Caco-2 (cell line): Measurements from ENCODE around the gene ZNF318. TPM values are rescaled to one million over a fixed set of nuclear protein-coding genes. Genes with fewer than 3 reads are reported as not detected.

Experiments
- BruUV-seq: library from RNA; stranded (reverse); fragments of 400-500 nt; replicated peaks from 2 replicates; lab custom pipeline; 2021; lab: Mats Ljungman, UMichigan
- CTCF ChIA-PET: fragments of 300-600 bp; sonication (Branson Sonifier 250); formaldehyde crosslinking; loops from one replicate; lab custom pipeline; 2022; ENCODE audit warnings: antibody characterized with exemption; lab: Charles Lee
- POLR2A ChIA-PET: fragments of 300-600 bp; sonication (Branson Sonifier 250); formaldehyde crosslinking; loops from one replicate; lab custom pipeline; 2022; ENCODE audit warnings: antibody characterized with exemption; lab: Charles Lee
- DNase-seq, 2 experiments: peaks; one replicate each; pipeline versions ENCODE4 v3.0.0 to v3.0.0-alpha.2; 2020 to 2022
- H3K27me3 ChIP-seq: replicated peaks from 2 replicates; pipeline ENCODE4 v1.6.0; 2011; ENCODE audit warnings: low read length; ENCODE audit not compliant: control insufficient read depth, insufficient read depth
- H3K36me3 ChIP-seq: 2 replicates; pipeline ENCODE4 v1.5.1; 2011; ENCODE audit warnings: low read length; ENCODE audit not compliant: control insufficient read depth, insufficient read depth
- H3K4me1 ChIP-seq: fragments of 250-450 bp; sonication (Bioruptor Pico); 2 replicates; pipeline ENCODE4 v1.5.1; 2020; ENCODE audit warnings: mild to moderate bottlenecking
- H3K4me3 ChIP-seq: 2 replicates; pipeline ENCODE4 v1.5.1; 2011; ENCODE audit warnings: low read depth, mild to moderate bottlenecking, control low read depth, low read length
- H3K9me3 ChIP-seq: fragments of 250-450 bp; sonication (Bioruptor Pico); 2 replicates; pipeline ENCODE4 v1.5.1; 2020; ENCODE audit warnings: mild to moderate bottlenecking, moderate library complexity
- H3K27ac Mint-ChIP-seq: one replicate; pipeline ENCODE4 v1.8.0; 2022; ENCODE audit warnings: mixed read lengths; ENCODE audit not compliant: unreplicated experiment
- H3K27me3 Mint-ChIP-seq: one replicate; pipeline ENCODE4 v1.8.0; 2022; ENCODE audit warnings: mixed read lengths; ENCODE audit not compliant: insufficient read depth, unreplicated experiment
- H3K36me3 Mint-ChIP-seq: one replicate; pipeline ENCODE4 v1.8.0; 2022; ENCODE audit warnings: mild to moderate bottlenecking, mixed read lengths; ENCODE audit not compliant: insufficient read depth, unreplicated experiment
- H3K4me1 Mint-ChIP-seq: one replicate; pipeline ENCODE4 v1.8.0; 2022; ENCODE audit warnings: low read depth, mixed read lengths; ENCODE audit not compliant: unreplicated experiment
- H3K4me3 Mint-ChIP-seq: one replicate; pipeline ENCODE4 v1.8.0; 2022; ENCODE audit warnings: mild to moderate bottlenecking, moderate library complexity, mixed read lengths; ENCODE audit not compliant: unreplicated experiment
- H3K9me3 Mint-ChIP-seq: one replicate; pipeline ENCODE4 v1.8.0; 2022; ENCODE audit warnings: mixed read lengths; ENCODE audit not compliant: unreplicated experiment
- CTCF ChIP-seq, 2 experiments: fragments of 200-600 bp in 1 of 2; IDR thresholded peaks; 1 replicate in 1 of 2; 2 replicates in 1 of 2; pipeline versions ENCODE4 v1.5.1 to v1.8.0; 2011 to 2022; ENCODE audit warnings: antibody characterized with exemption in 1 of 2, control low read depth in 1 of 2, inconsistent platforms in 1 of 2, low read depth in 1 of 2, low read length in 1 of 2, mild to moderate bottlenecking in 1 of 2, moderate library complexity in 1 of 2; ENCODE audit not compliant: insufficient read depth in 1 of 2, severe bottlenecking in 1 of 2, unreplicated experiment in 1 of 2
- intact Hi-C: fragments of 100-400 bp; cut with micrococcal nuclease; formaldehyde crosslinking; loops from one replicate; pipeline ENCODE4 v1.10.0; 2022; ENCODE audit not compliant: unreplicated experiment
- total RNA-seq: library from RNA; stranded (reverse); gene quantifications from 2 replicates; pipeline ENCODE4 v1.2.3, GENCODE V29; 2022

The ZNF318 gene
- total RNA-seq, 1 experiment from 2014 or later, result 11.7 TPM

GRCh38 chr6:43290905-43291355 lies 78.5 kb downstream of the ZNF318 start:
- BruUV-seq, result no TSS peak
- Histone ChIP-seq H3K36me3 (no peaks in the 10 kb centered on the region), H3K4me1 (no peaks in the 10 kb centered on the region), H3K4me3 (no peak overlapping the region), H3K27me3 (no peaks in the 10 kb centered on the region), H3K9me3 (no peaks in the 10 kb centered on the region)
- Mint-ChIP-seq H3K36me3 (no peaks in the 10 kb centered on the region), H3K27me3 (no peaks in the 10 kb centered on the region), H3K4me3 (no peak overlapping the region), H3K27ac (no peak overlapping the region), H3K4me1 (no peaks in the 10 kb centered on the region), H3K9me3 (no peaks in the 10 kb centered on the region)
- POLR2A ChIA-PET, result no interaction called here
- CTCF ChIA-PET, result no interaction called here
- no peak for DNase-seq
- intact Hi-C loops, result no loop called here
- no peak for TF ChIP-seq CTCF (IDR thresholded peaks at IDR 0.05; ENCODE audit: insufficient read depth in 1 of 2, low read depth in 1 of 2, low read length in 1 of 2, severe bottlenecking in 1 of 2, unreplicated experiment in 1 of 2)

GRCh38 chr6:43290339-43290904 lies 79.0 kb downstream of the ZNF318 start:
- ChIA-PET CTCF (no interaction called here), POLR2A (no interaction called here)
- H3K4me1 Mint-ChIP-seq, result no peaks in the 10 kb centered on the region
- H3K27me3 Mint-ChIP-seq, result no peaks in the 10 kb centered on the region
- no peaks in the 10 kb centered on the region for H3K36me3 ChIP-seq
- H3K9me3 Mint-ChIP-seq, result no peaks in the 10 kb centered on the region
- BruUV-seq, result no TSS peak
- DNase-seq, result no peak
- TF ChIP-seq CTCF (IDR thresholded peaks at IDR 0.05; ENCODE audit: insufficient read depth in 1 of 2, low read depth in 1 of 2, low read length in 1 of 2, severe bottlenecking in 1 of 2, unreplicated experiment in 1 of 2), result no peak
- intact Hi-C loops, result no loop called here
- no peak overlapping the region for H3K4me3 ChIP-seq
- no peaks in the 10 kb centered on the region for H3K36me3 Mint-ChIP-seq
- H3K9me3 ChIP-seq, result no peaks in the 10 kb centered on the region
- H3K27ac Mint-ChIP-seq, result no peak overlapping the region
- no peak overlapping the region for H3K4me3 Mint-ChIP-seq
- H3K27me3 ChIP-seq, result no peaks in the 10 kb centered on the region
- no peaks in the 10 kb centered on the region for H3K4me1 ChIP-seq

GRCh38 chr6:43287717-43288679 lies 81.4 kb downstream of the ZNF318 start:
- H3K4me1 ChIP-seq, result no peaks in the 10 kb centered on the region
- POLR2A ChIA-PET, result no interaction called here
- no peak overlapping the region for H3K4me3 ChIP-seq
- intact Hi-C loops, result no loop called here
- no peaks in the 10 kb centered on the region for H3K27me3 ChIP-seq
- no TSS peak for BruUV-seq
- H3K9me3 Mint-ChIP-seq, result no peaks in the 10 kb centered on the region
- H3K9me3 ChIP-seq, result no peaks in the 10 kb centered on the region
- no peaks in the 10 kb centered on the region for H3K36me3 Mint-ChIP-seq
- TF ChIP-seq CTCF (IDR thresholded peaks at IDR 0.05; ENCODE audit: insufficient read depth in 1 of 2, low read depth in 1 of 2, low read length in 1 of 2, severe bottlenecking in 1 of 2, unreplicated experiment in 1 of 2), result no peak
- CTCF ChIA-PET, result interaction anchor here (0.6 to 1.8 kb wide), 4 partner anchors 20 to 71 kb away, joined by 3 to 19 read pairs (median 10); partner anchors contain the start of gene DNPH1
- H3K27ac Mint-ChIP-seq, result no peak overlapping the region
- no peaks in the 10 kb centered on the region for H3K27me3 Mint-ChIP-seq
- H3K4me1 Mint-ChIP-seq, result no peaks in the 10 kb centered on the region
- no peak overlapping the region for H3K4me3 Mint-ChIP-seq
- no peaks in the 10 kb centered on the region for H3K36me3 ChIP-seq
- DNase-seq, result no peak
